Naive thymus-derived CD8-positive, alpha-beta T cell (primary cell): Measurements from ENCODE around the gene SPHK1. TPM values are rescaled to one million over a fixed set of nuclear protein-coding genes. Genes with fewer than 3 reads are reported as not detected.

ENCODE experiments used
- ATAC-seq, 2 donors: fragments of 150-1000 bp; cut with Tn5 transposase in 1 of 2; sonication (Bioruptor Pico), chemical (Tn5 transposase) in 1 of 2; 1 replicate in 1 of 2; 2 replicates in 1 of 2; pipeline ENCODE4 v1.10.0; 2021; ENCODE audit warnings: mild to moderate bottlenecking in 2 of 2, moderate library complexity in 2 of 2
- POLR2A ChIA-PET: fragments of 350-600 bp; sonication (Branson Sonifier 250); formaldehyde crosslinking; loops from one replicate; lab custom pipeline; 2021; ENCODE audit warnings: antibody characterized with exemption; lab: Charles Lee
- DNase-seq, 10 donors: peaks; one replicate each; pipeline versions ENCODE4 v3.0.0 to v3.0.0-alpha.2; 2020 to 2022
- H3K27ac Mint-ChIP-seq, 10 donors: one replicate each; pipeline ENCODE4 v1.8.0; 2020 to 2022; ENCODE audit warnings: mild to moderate bottlenecking in 10 of 10, mixed read lengths in 10 of 10, moderate library complexity in 4 of 10, inconsistent platforms in 1 of 10
- H3K27me3 Mint-ChIP-seq, 5 donors: one replicate each; pipeline ENCODE4 v1.8.0; 2021 to 2022; ENCODE audit warnings: mixed read lengths in 5 of 5
- H3K36me3 Mint-ChIP-seq, 3 donors: one replicate each; pipeline ENCODE4 v1.8.0; 2020 to 2022; ENCODE audit warnings: mixed read lengths in 3 of 3, mild to moderate bottlenecking in 2 of 3, inconsistent platforms in 1 of 3
- H3K4me1 Mint-ChIP-seq, 4 donors: one replicate each; pipeline ENCODE4 v1.8.0; 2021 to 2022; ENCODE audit warnings: mixed read lengths in 4 of 4
- H3K4me3 Mint-ChIP-seq, 10 donors: one replicate each; pipeline ENCODE4 v1.8.0; 2020 to 2022; ENCODE audit warnings: mild to moderate bottlenecking in 10 of 10, mixed read lengths in 10 of 10, moderate library complexity in 6 of 10, inconsistent platforms in 1 of 10
- H3K9me3 Mint-ChIP-seq, 9 donors: one replicate each; pipeline ENCODE4 v1.8.0; 2020 to 2022; ENCODE audit warnings: mixed read lengths in 9 of 9, mild to moderate bottlenecking in 3 of 9, inconsistent platforms in 1 of 9, moderate library complexity in 1 of 9
- polyA plus RNA-seq, 3 donors: library from polyadenylated mRNA; unstranded; fragments of 300-500 nt; fragmentation: Illumina TruSeq; gene quantifications; one replicate each; pipeline ENCODE4 v1.2.3, GENCODE V29; 2021
- total RNA-seq, 8 experiments: library from RNA in 2 of 8; stranded (reverse) in 2 of 8; gene quantifications; one replicate each; pipeline ENCODE4 v1.2.3 and lab custom pipeline; 2021 to 2026

Gene SPHK1
- total and polyA plus RNA-seq, 5 experiments from 2014 or later, result 0.31 to 0.91 (median 0.61) TPM; not detected in 1

GRCh38 chr17:76366247-76366646 is 18.2 kb upstream of the SPHK1 start:
- DNase-seq (no peak), ATAC-seq (no peak)
- Mint-ChIP-seq H3K27ac (no peak overlapping the region), H3K4me3 (no peak overlapping the region), H3K4me1 (no peaks in the 10 kb centered on the region), H3K36me3 (no peaks in the 10 kb centered on the region), H3K9me3 (no peaks in the 10 kb centered on the region), H3K27me3 (no peaks in the 10 kb centered on the region)
- POLR2A ChIA-PET, result interaction anchor here (1.4 kb wide), 1 partner anchor 13 kb away, joined by 3 read pairs; the partner anchor contains the start of gene PRPSAP1

DNA sequence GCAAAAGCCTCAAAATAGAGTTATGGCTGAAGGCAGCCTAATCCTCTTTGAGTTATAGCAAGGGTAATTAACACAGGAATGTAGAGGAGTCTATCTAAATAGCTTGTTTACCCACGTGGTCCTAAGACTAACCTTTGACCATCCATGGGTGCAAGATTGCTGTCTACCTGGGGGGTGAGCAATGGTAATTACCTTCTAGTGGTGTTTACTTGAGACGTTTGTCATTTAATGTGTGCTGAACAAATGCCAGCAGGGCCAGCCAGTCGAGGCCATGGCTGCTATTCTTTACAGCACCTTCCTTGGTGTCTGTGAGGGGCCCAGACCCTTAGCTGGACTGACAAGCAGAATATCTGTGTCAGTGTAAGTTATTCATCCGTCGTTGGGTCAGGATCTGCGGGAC is 16.8 kb upstream of the SPHK1 start:
- Mint-ChIP-seq H3K4me1 (no peaks in the 10 kb centered on the region), H3K4me3 (no peak overlapping the region), H3K36me3 (no peaks in the 10 kb centered on the region), H3K9me3 (no peaks in the 10 kb centered on the region), H3K27ac (peak overlapping the region in 1 of 10 donors; percentile 46), H3K27me3 (no peaks in the 10 kb centered on the region)
- POLR2A ChIA-PET, result no interaction called here
- DNase-seq, result no peak
- no peak for ATAC-seq

DNA sequence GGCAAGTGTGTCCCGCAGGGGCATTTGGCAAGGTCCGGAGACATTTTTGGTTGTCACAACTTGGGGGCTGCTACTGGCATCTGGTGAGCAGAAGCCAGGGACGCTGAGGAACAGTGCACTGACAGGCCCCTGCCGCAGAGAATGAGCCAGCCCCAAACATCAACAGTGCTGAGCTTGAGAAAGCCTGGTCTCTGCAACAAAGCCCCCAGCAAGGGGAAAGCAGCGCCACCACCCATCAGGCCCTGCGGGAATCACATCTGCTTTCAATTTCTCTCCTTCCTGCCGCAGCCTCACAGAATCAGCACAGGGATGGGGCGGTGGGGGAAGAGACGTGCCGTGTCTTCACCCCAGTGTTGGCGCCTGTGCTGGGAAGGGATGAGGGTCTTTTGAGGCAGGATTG is 15.9 kb upstream of the SPHK1 start:
- Mint-ChIP-seq H3K4me3 (peak overlapping the region in 2 of 10 donors; percentile 10 to 12), H3K4me1 (no peaks in the 10 kb centered on the region), H3K9me3 (no peaks in the 10 kb centered on the region), H3K36me3 (no peaks in the 10 kb centered on the region), H3K27ac (peak overlapping the region in 1 of 10 donors; percentile 49), H3K27me3 (no peaks in the 10 kb centered on the region)
- POLR2A ChIA-PET, result interaction anchor here (0.5 to 0.6 kb wide), 2 partner anchors 176 to 485 kb away, joined by 3 to 4 read pairs; no protein-coding TSS in a partner anchor
- DNase-seq, result no peak
- ATAC-seq, result peak in 1 of 2 donors; percentile 39

DNA sequence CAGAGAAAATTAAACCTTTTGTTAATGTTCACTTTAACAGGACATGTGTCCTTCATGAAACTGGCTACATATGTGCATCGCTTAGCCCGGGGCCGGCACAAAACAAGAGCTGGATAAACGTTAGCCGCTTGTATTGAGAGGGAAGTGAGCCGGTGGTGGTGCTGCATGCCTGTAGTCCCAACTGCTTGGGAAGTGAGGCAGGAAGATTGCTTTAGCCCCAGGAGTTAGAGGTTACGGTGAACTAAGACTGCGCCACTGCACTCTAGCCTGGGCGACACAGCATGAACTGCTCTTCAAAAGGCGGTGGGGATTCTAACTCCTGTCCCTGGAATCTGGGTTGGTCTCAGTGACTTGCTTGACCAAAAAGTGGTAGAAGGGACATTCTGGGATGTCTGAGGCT is 15.0 kb upstream of the SPHK1 start:
- no peak for ATAC-seq
- Mint-ChIP-seq H3K4me3 (peak overlapping the region in 1 of 10 donors; percentile 4), H3K27ac (no peak overlapping the region), H3K4me1 (no peaks in the 10 kb centered on the region), H3K36me3 (no peaks in the 10 kb centered on the region), H3K9me3 (no peaks in the 10 kb centered on the region), H3K27me3 (no peaks in the 10 kb centered on the region)
- no peak for DNase-seq
- POLR2A ChIA-PET, result interaction anchor here (0.6 kb wide), 1 partner anchor 177 kb away, joined by 4 read pairs; no protein-coding TSS in a partner anchor

DNA sequence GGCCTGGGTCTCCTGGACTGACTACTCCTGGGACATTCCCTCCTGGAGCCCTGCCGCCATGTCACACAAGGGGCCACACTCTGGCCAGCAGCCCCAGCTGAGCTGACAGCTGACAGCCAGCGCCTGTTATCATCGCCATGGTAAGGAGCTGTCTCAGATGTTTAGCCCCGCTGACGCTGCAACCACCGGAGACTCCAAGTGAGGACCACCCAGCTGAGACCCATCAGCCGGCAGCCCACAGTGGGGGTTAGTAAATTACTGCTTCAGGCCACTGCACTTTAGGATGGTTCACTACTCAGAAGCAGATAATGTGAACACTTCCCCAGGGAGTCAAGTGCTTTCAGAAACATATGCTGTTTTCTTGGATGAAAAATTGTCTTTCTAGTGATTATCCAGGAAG is 14.6 kb upstream of the SPHK1 start:
- POLR2A ChIA-PET, result interaction anchor here (0.7 to 1.0 kb wide), 2 partner anchors 15 to 38 kb away, joined by 4 to 6 read pairs; partner anchors contain the start of gene SPHK1
- ATAC-seq, result no peak
- H3K4me1 Mint-ChIP-seq, result no peaks in the 10 kb centered on the region
- H3K9me3 Mint-ChIP-seq, result no peaks in the 10 kb centered on the region
- no peak for DNase-seq
- no peaks in the 10 kb centered on the region for H3K36me3 Mint-ChIP-seq
- H3K4me3 Mint-ChIP-seq, result no peak overlapping the region
- H3K27me3 Mint-ChIP-seq, result no peaks in the 10 kb centered on the region
- peak overlapping the region in 1 of 10 donors; percentile 18 for H3K27ac Mint-ChIP-seq

DNA sequence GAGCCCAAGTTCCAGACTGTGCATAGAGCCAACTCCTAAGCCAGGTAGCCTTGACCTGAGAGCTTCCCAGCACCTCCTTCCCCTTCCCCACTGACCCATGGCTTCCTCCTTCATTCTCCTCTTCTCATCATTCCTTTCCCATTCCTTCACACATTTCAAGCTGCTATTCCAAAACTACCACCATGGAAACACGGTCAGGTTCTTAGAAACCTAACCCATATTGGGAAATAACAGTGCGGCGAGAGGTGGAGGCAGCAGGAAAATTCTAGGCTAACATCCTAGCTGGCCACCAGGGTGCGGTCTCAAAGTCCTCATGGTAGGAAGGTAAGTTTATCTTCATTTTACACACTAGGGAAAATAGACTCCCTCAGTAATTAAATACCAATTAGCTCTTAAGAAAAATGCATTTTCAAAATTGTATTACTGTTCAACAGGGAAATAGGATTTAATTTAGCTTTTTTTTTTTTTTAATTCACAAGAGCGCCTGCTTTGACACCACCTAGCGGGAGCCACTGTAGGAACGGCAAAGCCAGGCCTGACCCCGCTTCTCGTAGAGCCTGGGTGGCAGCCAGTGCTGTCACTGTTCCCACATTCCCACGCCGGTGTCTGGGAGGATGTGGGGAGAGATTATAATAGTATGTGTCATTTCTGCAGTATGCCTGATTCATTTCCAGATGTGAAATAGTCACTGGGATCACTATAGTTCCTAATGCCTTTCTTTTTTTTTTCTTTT is 14.0 kb upstream of the SPHK1 start:
- POLR2A ChIA-PET, result interaction anchor here (0.7 to 1.0 kb wide), 2 partner anchors 14 to 39 kb away, joined by 4 to 6 read pairs; partner anchors contain the start of gene SPHK1
- Mint-ChIP-seq H3K9me3 (no peaks in the 10 kb centered on the region), H3K4me3 (no peak overlapping the region), H3K36me3 (no peaks in the 10 kb centered on the region), H3K27ac (peak overlapping the region in 1 of 10 donors; percentile 18), H3K27me3 (no peaks in the 10 kb centered on the region), H3K4me1 (no peaks in the 10 kb centered on the region)
- DNase-seq (no peak), ATAC-seq (no peak)

DNA sequence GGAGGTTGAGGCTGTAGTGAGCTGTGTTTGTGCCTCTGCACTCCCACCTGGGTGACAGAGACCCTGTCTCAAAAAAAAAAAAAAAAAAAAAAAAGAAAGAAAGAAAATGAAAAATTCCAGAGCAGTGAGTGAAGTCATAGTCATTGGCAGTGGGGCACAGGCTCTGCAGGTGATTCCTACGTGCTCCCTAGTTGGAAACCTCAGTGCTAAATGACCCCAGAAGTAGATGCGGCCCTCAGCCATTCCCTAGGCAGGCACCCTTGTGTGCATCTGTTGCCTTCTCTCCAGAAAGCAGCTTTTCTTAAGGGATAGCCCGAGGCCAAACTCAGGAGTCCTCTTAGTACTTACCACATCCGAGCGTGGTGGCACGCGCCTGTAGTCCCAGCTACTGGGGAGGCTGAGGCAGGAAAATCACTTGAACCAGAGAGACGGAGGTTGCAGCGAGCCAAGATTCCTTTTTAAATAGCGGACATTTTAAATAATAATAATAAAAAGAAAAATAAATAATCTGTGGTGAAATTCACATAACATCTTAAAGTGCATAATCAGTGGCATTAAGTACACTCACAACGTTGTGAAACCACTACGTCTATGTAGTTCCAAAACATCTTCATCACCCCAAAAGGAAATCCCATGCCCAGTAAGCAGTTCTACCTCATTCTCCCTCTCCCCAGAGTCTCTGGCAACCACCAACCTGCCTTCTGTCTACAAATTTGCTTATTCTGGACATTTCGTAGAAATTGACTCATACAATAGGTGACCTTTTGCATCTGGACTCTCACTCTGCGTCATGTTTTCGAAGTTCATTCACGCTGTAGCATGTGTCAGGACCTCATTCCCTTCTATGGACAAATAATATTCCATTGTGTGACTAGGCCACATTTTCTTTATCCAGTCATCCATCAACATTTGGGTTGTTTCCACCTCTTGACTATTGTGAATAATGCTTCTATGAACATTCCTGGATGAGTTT is 12.5 kb upstream of the SPHK1 start:
- ATAC-seq, result no peak
- Mint-ChIP-seq H3K27me3 (no peaks in the 10 kb centered on the region), H3K4me1 (no peaks in the 10 kb centered on the region), H3K36me3 (no peaks in the 10 kb centered on the region), H3K9me3 (no peaks in the 10 kb centered on the region), H3K27ac (no peak overlapping the region), H3K4me3 (no peak overlapping the region)
- no peak for DNase-seq
- POLR2A ChIA-PET, result interaction anchor here (0.6 kb wide), 1 partner anchor 1338 kb away, joined by 3 read pairs; no protein-coding TSS in a partner anchor

- no peaks in the 10 kb centered on the region for H3K4me1 Mint-ChIP-seq
- POLR2A ChIA-PET, result no interaction called here
- H3K36me3 Mint-ChIP-seq, result no peaks in the 10 kb centered on the region
- no peaks in the 10 kb centered on the region for H3K27me3 Mint-ChIP-seq
- no peak overlapping the region for H3K4me3 Mint-ChIP-seq
- H3K9me3 Mint-ChIP-seq, result no peaks in the 10 kb centered on the region
- no peak overlapping the region for H3K27ac Mint-ChIP-seq
- no peak for ATAC-seq
- no peak for DNase-seq
These were observed 7.9 kb upstream of the SPHK1 start for GRCh38 chr17:76376318-76377133.

- POLR2A ChIA-PET, result interaction anchor here (0.7 kb wide), 1 partner anchor 30 kb away, joined by 3 read pairs; no protein-coding TSS in a partner anchor
- Mint-ChIP-seq H3K27me3 (peaks cover 0 to 3% (median 0%) of the 10 kb centered on the region in 5 donors), H3K4me1 (peaks cover 3 to 5% (median 5%) of the 10 kb centered on the region in 4 donors), H3K27ac (peak overlapping the region in 1 of 10 donors; percentile 14), H3K4me3 (no peak overlapping the region), H3K36me3 (no peaks in the 10 kb centered on the region), H3K9me3 (no peaks in the 10 kb centered on the region)
- DNase-seq (no peak), ATAC-seq (no peak)
These were observed 5.7 kb upstream of the SPHK1 start for GRCh38 chr17:76378548-76379274.

DNA sequence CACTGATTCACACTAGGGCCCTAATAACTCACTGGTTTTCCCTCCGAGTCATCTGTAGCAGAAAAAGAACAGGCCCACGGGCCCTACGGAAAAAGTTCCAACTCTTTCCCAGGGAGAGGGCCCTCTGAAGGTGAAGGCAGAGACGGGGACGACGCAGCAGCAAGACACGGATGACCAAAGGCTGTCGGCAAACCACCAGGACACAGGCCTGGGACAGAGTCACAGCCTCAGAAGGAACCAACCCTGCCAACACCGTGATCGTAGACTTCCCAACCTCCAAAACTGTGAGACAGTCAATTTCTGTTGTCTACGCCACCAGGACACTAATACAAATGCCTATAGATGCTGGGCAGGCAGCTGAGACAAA is 5.2 kb upstream of the SPHK1 start:
- peaks cover 0 to 3% (median 0%) of the 10 kb centered on the region in 5 donors for H3K27me3 Mint-ChIP-seq
- POLR2A ChIA-PET, result interaction anchor here (0.7 kb wide), 1 partner anchor 29 kb away, joined by 3 read pairs; no protein-coding TSS in a partner anchor
- no peak for DNase-seq
- H3K4me1 Mint-ChIP-seq, result peaks cover 6 to 7% (median 6%) of the 10 kb centered on the region in 4 donors
- H3K4me3 Mint-ChIP-seq, result peak overlapping the region in 1 of 10 donors; percentile 63
- H3K9me3 Mint-ChIP-seq, result no peaks in the 10 kb centered on the region
- ATAC-seq, result no peak
- H3K27ac Mint-ChIP-seq, result no peak overlapping the region
- H3K36me3 Mint-ChIP-seq, result no peaks in the 10 kb centered on the region

DNA sequence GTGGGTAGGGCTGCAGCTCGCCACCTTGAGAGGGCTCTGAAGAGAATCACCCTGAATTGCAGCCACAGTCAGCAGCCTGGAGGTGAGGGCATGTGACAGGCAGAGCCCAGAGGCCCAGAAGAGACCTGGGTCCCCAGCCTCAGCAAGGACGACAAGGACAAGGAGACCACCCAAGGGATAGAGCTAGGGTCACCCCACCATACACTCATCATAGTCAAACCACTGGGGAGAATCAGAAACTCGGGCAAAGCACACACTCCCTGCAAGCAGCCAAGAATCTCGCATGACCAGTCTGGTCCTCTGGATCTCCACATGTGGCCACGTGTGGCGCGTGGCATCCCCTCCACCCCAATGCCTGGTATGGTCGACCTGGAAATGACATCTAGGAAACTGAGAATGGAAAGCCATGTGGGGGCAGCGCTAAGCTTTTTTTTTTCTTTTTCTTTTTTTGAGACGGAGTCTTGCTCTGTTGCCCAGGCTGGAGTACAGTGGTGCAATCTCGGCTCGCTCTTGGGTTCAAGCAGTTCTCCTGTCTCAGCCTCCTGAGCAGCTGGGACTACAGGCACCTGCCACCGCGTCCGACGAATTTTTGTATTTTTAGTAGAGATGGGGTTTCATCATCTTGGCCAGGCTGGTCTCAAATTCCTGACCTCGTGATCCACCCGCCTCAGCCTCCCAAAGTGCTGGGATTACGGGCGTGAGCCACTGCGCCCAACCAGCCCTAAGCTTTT is 4.6 kb upstream of the SPHK1 start:
- no peak for ATAC-seq
- Mint-ChIP-seq H3K4me3 (peak overlapping the region in 1 of 10 donors; percentile 63), H3K9me3 (no peaks in the 10 kb centered on the region), H3K27ac (no peak overlapping the region), H3K27me3 (peaks cover 0 to 3% (median 0%) of the 10 kb centered on the region in 5 donors), H3K4me1 (peaks cover 6 to 7% (median 6%) of the 10 kb centered on the region in 4 donors), H3K36me3 (no peaks in the 10 kb centered on the region)
- POLR2A ChIA-PET, result interaction anchor here (0.7 to 1.0 kb wide), 2 partner anchors 26 to 29 kb away, joined by 3 read pairs; partner anchors contain the start of gene PRPSAP1
- DNase-seq, result no peak
